Fibroblast of lung (primary cell): ENCODE measurements around the gene GPX4. TPM values are rescaled to one million over a fixed set of nuclear protein-coding genes. Genes with fewer than 3 reads are reported as not detected.

ENCODE experiments used
- DNase-seq, 2 donors: peaks; one replicate each; pipeline versions ENCODE4 v3.0.0 to v3.0.0-alpha.2; 2010; ENCODE audit warnings: low read depth in 2 of 2
- H2AFZ ChIP-seq: 2 replicates; pipeline ENCODE4 v1.5.1; 2012; ENCODE audit warnings: low read length, control low read depth, inconsistent platforms
- H3K27ac ChIP-seq: 2 replicates; pipeline ENCODE4 v1.5.1; 2011; ENCODE audit warnings: low read length, control low read depth; ENCODE audit not compliant: insufficient read depth
- H3K27me3 ChIP-seq: 2 replicates; pipeline ENCODE4 v1.5.1; 2011; ENCODE audit warnings: mild to moderate bottlenecking, low read length; ENCODE audit not compliant: control insufficient read depth, insufficient read depth
- H3K36me3 ChIP-seq: 2 replicates; pipeline ENCODE4 v1.5.1; 2011; ENCODE audit warnings: low read length; ENCODE audit not compliant: control insufficient read depth, insufficient read depth
- H3K4me1 ChIP-seq: 2 replicates; pipeline ENCODE4 v1.5.1; 2011; ENCODE audit warnings: low read length; ENCODE audit not compliant: control insufficient read depth, insufficient read depth; ENCODE audit errors: extremely low read depth
- H3K4me2 ChIP-seq: 2 replicates; pipeline ENCODE4 v1.5.1; 2011; ENCODE audit warnings: low read length, control low read depth; ENCODE audit not compliant: insufficient read depth; ENCODE audit errors: extremely low read depth
- H3K4me3 ChIP-seq, 4 experiments: fragments of 200-600 bp in 1 of 4; sonication (generic) in 1 of 4; replicated peaks in 1 of 4; 2 replicates each; pipeline ENCODE4 v1.5.1; 2011 to 2016; ENCODE audit warnings: low read length in 4 of 4, low read depth in 3 of 4, mild to moderate bottlenecking in 3 of 4, control low read depth in 2 of 4, inconsistent platforms in 1 of 4, mixed read lengths in 1 of 4; ENCODE audit not compliant: insufficient read depth in 1 of 4; ENCODE audit errors: control extremely low read depth in 1 of 4
- H3K79me2 ChIP-seq: 2 replicates; pipeline ENCODE4 v1.5.1; 2012; ENCODE audit warnings: mild to moderate bottlenecking, low read length, inconsistent platforms; ENCODE audit not compliant: control insufficient read depth, insufficient read depth
- H3K9ac ChIP-seq: 2 replicates; pipeline ENCODE4 v1.5.1; 2011; ENCODE audit warnings: mild to moderate bottlenecking, low read length, control low read depth; ENCODE audit not compliant: insufficient read depth
- H3K9me3 ChIP-seq: 2 replicates; pipeline ENCODE4 v1.5.1; 2012; ENCODE audit warnings: low read depth, low read length; ENCODE audit not compliant: control insufficient read depth, insufficient read depth
- H4K20me1 ChIP-seq: 2 replicates; pipeline ENCODE4 v1.5.1; 2011; ENCODE audit warnings: low read length; ENCODE audit not compliant: control insufficient read depth, insufficient read depth; ENCODE audit errors: extremely low read depth
- CTCF ChIP-seq, 2 donors: IDR thresholded peaks in 1 of 2; conservative IDR thresholded peaks in 1 of 2; 1 replicate in 1 of 2; 2 replicates in 1 of 2; pipeline ENCODE4 v1.5.1; 2011 to 2012; ENCODE audit warnings: low read length in 2 of 2, control low read depth in 1 of 2, inconsistent platforms in 1 of 2, low read depth in 1 of 2, mild to moderate bottlenecking in 1 of 2
- EZH2 ChIP-seq: IDR thresholded peaks from 2 replicates; pipeline ENCODE4 v1.5.1; 2012; ENCODE audit warnings: low read length, control low read depth, mild to moderate bottlenecking; ENCODE audit errors: missing control alignments
- polyA plus RNA-seq, 2 donors: library from polyadenylated mRNA; depleted of rRNA in 1 of 2; stranded (reverse) in 1 of 2; unstranded in 1 of 2; fragments of >200 nt; gene quantifications; 2 replicates each; pipeline ENCODE4 v1.2.1, GENCODE V29; 2011 to 2012; ENCODE audit warnings: missing spikeins in 1 of 2
- total RNA-seq: library from RNA; depleted of rRNA; stranded (reverse); fragments of >200 nt; gene quantifications from 2 replicates; pipeline ENCODE4 v1.2.1, GENCODE V29; 2014

GPX4 gene
- total and polyA plus RNA-seq, 2 donors (not counting 1 experiment from before 2014, with no cell fraction given), result 325 to 430 TPM

- TF ChIP-seq EZH2 (no peak), CTCF (conservative IDR thresholded peaks at IDR 0.05 in 1 of 2, IDR thresholded peaks at IDR 0.05 in 1 of 2; ENCODE audit: low read depth in 1 of 2, low read length in 2 of 2) (no peak)
- Histone ChIP-seq H3K9me3 (no peaks in the 10 kb centered on the region), H3K27ac (no peak overlapping the region), H3K4me2 (no peak overlapping the region), H3K9ac (no peak overlapping the region), H3K36me3 (peaks cover 56% of the 10 kb centered on the region), H3K4me1 (peaks cover 8% of the 10 kb centered on the region), H3K27me3 (no peaks in the 10 kb centered on the region), H3K4me3 (no peak overlapping the region), H3K79me2 (no peaks in the 10 kb centered on the region), H4K20me1 (peaks cover 3% of the 10 kb centered on the region), H2AFZ (no peak overlapping the region)
- DNase-seq, result no peak
These were observed 8.0 kb downstream of the GPX4 start for GRCh38 chr19:1111641-1112267.

- DNase-seq, result no peak
- Histone ChIP-seq H3K4me2 (no peak overlapping the region), H3K79me2 (no peaks in the 10 kb centered on the region), H3K27me3 (no peaks in the 10 kb centered on the region), H3K9ac (no peak overlapping the region), H4K20me1 (peaks cover 3% of the 10 kb centered on the region), H3K27ac (peak overlapping the region; percentile 23), H2AFZ (no peak overlapping the region), H3K4me1 (peaks cover 8% of the 10 kb centered on the region), H3K36me3 (peaks cover 57% of the 10 kb centered on the region), H3K4me3 (no peak overlapping the region), H3K9me3 (no peaks in the 10 kb centered on the region)
- TF ChIP-seq EZH2 (no peak), CTCF (conservative IDR thresholded peaks at IDR 0.05 in 1 of 2, IDR thresholded peaks at IDR 0.05 in 1 of 2; ENCODE audit: low read depth in 1 of 2, low read length in 2 of 2) (no peak)
These were observed 8.7 kb downstream of the GPX4 start for GRCh38 chr19:1112268-1113029.

GRCh38 chr19:1113030-1113985 is 9.5 kb downstream of the GPX4 start:
- no peak overlapping the region for H2AFZ ChIP-seq
- peaks cover 3% of the 10 kb centered on the region for H4K20me1 ChIP-seq
- peak overlapping the region; percentile 50 for H3K27ac ChIP-seq
- H3K9ac ChIP-seq, result peak overlapping the region; percentile 7
- peaks cover 59% of the 10 kb centered on the region for H3K36me3 ChIP-seq
- H3K4me3 ChIP-seq, result no peak overlapping the region
- no peaks in the 10 kb centered on the region for H3K27me3 ChIP-seq
- peaks cover 8% of the 10 kb centered on the region for H3K4me1 ChIP-seq
- TF ChIP-seq CTCF (conservative IDR thresholded peaks at IDR 0.05 in 1 of 2, IDR thresholded peaks at IDR 0.05 in 1 of 2; ENCODE audit: low read depth in 1 of 2, low read length in 2 of 2) (peak; percentile 62 to 75), EZH2 (no peak)
- DNase-seq, result peak; percentile 90 to 94
- no peaks in the 10 kb centered on the region for H3K79me2 ChIP-seq
- no peaks in the 10 kb centered on the region for H3K9me3 ChIP-seq
- H3K4me2 ChIP-seq, result no peak overlapping the region
